GM18508 (cell line): ENCODE data around the gene NACC2.

Experiments used
- ATAC-seq: cut with Tn5 transposase; IDR thresholded peaks from one replicate; pipeline ENCODE4 v1.9.1; 2021; ENCODE audit warnings: moderate number of reproducible peaks; ENCODE audit not compliant: insufficient read depth, unreplicated experiment

Gene NACC2

GRCh38 chr9:136059851-136060670 lies 35.0 kb downstream of the NACC2 start:
- no peak for ATAC-seq

DNA sequence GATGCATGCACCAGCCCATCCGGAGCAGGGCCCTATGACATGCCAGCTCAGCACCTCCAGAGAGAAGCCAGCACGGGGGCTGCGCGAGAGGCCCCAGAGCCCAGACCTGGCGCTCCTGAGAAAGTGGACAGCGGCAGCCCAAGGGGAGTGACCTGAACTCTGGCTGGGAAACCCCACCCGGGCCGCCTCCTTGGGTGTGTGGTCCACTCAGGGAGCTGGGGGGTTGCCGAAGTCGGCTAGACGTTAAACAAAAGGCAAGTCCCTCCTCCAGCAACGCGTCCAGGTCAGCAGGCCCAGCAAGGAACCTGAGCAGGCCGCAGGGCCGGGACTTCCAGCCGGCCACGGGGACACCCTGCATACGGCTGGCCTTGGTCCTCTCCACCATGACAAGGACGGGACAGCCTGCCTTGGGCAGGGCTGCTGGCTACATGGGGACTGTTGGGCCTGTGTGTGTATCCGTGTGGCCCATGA lies 35.7 kb downstream of the NACC2 start:
- no peak for ATAC-seq

DNA sequence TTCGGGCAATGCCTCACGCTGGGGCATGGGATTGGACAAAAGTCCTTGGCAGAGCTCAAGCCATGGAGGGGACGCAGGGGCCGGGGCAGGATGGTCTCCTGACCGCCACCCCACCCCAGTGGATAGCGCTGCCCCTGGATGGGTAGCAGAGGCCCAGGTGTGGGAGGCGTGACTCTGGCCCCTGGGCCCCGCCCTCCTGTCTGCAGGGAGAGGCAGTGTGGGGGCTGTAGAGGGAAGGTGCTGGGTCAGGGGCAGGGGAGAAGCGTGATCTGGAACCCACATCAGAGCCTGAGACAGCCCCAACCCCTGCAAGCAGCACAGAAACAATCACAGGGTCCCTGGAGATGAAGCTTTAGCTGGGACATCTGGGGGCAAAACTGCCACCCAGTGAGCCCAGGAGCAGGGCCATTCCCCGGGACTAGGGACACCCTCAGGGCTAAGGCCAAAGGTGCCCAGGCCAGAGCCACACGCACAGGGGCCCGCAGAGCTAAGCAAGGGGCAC lies 36.2 kb downstream of the NACC2 start:
- ATAC-seq, result no peak

GRCh38 chr9:136058084-136058483 lies 37.0 kb downstream of the NACC2 start:
- no peak for ATAC-seq

DNA sequence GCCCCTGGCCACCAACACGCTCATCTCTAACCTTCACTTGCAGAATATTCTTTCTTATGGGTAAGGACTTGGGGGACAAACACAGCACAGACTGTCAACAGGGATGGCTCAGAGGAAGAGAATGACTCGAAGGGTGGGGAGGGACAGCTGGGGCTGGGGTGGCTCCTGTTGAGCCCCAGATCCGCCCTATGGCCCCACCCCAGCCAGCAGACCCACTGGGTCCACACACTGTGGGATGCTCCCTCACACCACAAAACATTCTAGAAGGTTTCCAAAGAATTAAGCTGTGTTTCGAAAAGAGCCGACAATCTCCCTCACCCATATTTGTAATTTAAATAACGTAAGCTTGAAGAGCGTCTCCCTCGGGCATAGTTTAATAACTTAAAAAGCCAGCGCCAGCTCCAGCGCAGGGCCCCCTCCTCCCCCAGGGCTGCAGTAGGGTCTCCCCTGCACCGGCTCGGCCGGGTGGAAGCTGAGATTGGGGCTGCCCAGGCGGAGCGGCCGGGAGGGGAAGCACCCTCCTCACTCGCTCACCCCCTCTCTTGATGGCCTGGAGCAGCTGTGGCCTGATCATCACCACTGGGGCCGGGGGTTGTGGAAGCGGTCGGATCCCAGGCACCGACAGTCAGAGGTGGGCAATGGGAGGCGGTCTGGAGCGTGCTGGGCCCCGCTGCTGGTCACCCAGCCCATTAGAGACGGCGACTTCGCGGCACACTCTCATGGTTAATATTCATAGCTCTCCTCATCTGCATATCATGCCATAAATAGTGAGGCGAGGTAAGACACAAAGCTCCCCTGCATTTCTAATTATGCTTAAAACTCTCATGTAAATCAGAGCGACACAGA lies 37.6 kb downstream of the NACC2 start:
- ATAC-seq, result no peak

DNA sequence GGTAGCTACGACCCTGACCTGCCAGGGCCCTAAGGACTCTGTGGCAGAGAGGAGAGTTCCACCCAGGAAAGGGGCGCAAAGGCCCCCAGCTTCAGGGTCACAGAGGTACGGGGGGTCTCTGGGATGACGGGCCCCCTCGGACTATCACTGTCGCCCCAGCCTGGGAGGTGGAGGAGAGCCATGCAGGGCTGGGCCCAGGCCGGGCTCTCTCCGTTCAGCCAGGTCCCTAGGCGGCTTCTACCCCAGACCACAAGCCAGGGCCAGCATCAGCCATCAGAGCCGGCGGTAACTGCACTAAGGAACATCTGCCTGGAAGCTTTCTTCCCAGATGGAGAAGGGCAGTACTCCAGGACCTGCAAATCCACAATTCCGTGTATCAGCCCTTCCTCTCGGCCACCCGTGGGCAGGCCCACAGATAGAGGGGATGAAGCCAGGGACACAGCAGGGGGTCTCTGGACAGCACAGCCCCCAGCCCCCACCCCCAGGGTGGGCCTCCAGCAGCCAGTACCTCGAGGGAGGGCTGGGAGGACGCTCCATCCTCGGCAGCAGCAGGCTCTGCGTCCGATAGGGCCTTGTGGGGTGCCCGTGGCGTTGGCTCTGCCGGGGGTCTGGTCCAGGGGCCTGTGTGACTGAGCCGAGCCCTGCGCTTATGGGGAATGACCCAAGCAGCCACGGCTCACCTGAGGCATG lies 38.4 kb downstream of the NACC2 start:
- ATAC-seq, result no peak

DNA sequence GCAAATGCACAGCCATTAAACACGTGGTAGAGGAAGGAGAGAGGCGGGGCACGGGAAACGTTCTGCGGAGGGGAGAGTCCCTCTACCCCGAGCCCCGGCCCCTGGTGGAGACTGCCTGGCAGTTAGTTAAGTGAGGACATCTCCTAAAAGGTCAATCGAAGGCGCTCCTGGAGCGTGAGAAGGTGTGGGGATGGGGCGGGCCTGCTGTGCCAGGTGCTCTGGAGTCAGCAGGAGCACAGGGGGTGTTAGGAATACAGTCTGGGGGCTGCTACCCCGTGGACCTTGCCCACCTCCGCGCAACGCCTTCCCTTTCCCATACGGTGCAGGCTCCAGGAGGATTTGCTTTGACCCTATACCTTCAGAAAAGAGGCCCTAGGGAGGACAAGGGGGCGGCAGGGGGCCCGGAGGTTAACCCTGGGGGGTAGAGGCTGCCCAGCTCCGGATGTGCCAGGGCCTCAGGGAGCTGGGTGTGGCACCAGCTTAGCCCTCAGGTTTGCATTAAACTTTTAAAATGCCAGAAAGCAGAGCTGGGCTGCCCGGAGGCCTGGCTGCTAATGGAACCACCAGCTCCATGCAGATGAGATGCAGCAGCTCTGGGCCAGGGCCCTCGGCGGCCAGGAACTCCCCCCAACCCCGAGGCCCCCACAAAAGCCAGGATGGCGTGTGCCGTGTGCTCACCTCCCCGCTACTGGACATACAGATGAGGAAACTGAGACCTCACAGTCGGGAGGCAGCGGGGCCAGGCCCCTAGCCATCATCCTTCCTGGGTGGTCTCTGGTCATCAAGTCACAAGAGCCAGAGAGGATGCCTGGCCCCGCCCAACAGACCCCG lies 39.2 kb downstream of the NACC2 start:
- ATAC-seq, result no peak

- ATAC-seq, result no peak
These were observed 40.0 kb downstream of the NACC2 start for GRCh38 chr9:136054798-136055714.

DNA sequence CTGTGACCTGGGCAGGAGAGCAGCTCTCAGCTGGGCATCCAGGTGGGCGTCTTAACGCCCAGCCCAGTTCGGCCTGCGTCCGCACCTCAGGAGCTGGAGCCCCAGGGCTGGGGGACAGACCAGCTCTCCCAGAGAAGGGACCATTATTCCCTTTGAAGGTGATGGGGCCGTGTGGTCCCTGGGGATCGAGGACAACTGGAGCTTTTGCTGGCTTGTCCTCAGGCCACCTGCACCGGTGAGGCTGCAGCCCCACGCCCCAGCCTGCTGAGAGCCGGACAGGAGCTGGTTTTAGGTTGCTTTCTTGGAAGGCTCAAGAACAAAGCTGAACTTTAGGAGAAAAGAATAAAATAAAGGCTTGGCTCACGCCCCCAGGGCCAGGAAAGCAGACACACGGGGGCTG lies 40.9 kb downstream of the NACC2 start:
- ATAC-seq, result no peak

DNA sequence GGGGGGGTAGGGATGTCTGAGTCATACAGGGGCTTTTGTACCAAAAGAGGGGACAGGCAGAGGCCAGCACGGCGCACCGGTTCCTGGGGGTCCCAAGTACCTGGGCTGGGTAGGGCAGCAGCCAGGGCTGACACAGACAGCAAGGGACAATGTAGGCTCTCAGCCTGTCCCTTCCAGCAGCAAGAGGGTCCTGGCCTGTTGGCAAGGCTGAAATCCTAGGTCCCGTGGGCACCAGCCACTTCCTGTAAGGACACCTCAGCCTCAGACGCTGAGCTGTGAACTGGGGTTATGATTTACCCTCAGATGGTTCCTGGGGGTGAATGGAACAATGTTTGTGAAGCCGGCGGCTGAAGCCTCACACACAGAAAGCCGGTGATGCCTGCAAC lies 41.3 kb downstream of the NACC2 start:
- no peak for ATAC-seq

DNA sequence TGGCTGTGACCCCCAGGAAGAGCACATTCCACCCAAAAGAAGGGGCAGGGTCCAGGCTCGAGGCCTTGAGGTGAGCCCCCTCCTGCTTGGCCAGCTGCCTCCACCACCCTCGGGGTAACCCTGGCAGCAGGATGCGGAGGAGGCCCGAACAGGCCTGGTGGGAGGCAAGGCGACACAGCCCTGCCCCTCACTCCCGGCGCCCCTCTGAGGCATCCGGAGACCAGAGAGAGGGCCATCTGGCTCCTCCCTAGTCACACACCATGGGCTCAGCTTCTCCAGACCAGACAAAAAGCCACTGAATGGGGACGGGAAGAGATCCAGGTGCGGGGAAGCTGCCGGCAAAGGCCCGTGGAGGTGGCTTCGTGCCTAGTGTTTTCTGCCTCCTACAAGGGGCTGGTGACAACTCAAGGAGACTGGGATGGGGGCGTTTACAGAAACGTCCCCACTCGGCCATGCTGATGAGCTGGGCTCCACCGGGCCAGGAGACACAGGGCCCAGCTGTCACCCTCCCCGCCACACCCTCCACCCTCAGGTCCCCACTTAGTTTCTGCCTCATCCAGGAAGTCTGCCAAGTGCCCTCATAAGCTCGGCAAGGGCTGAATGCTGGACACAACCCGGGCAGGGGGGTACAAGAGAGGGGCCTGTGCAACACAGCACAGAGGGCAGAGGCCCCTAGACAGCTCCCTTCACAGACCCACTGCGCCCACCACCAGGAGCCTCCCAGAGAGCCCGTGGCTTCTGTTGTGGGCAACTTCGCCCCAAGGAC lies 41.9 kb downstream of the NACC2 start:
- no peak for ATAC-seq

- no peak for ATAC-seq
These were observed 42.6 kb downstream of the NACC2 start for GRCh38 chr9:136052472-136052880.

- ATAC-seq, result no peak
These were observed 43.1 kb downstream of the NACC2 start for GRCh38 chr9:136051837-136052471.

DNA sequence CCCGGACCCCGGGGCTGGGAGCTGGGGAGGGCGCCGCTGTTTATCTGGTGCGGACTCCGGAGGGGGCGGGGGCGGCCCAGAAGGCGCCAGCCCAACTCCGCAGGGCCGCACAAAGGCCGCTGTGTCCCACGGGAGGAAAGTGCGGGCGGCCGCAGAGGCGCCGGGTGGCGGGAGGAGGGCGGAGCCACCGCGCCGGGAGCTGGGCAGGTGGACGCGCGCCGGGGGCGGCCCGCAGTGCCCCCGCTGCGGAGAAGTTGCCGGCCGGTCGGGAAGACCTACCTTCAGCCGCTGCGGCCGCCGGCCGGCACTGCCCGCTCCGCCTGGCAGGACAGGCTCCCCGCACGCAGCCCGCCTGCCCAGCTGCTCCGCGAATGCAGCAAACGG lies 43.6 kb downstream of the NACC2 start:
- no peak for ATAC-seq

DNA sequence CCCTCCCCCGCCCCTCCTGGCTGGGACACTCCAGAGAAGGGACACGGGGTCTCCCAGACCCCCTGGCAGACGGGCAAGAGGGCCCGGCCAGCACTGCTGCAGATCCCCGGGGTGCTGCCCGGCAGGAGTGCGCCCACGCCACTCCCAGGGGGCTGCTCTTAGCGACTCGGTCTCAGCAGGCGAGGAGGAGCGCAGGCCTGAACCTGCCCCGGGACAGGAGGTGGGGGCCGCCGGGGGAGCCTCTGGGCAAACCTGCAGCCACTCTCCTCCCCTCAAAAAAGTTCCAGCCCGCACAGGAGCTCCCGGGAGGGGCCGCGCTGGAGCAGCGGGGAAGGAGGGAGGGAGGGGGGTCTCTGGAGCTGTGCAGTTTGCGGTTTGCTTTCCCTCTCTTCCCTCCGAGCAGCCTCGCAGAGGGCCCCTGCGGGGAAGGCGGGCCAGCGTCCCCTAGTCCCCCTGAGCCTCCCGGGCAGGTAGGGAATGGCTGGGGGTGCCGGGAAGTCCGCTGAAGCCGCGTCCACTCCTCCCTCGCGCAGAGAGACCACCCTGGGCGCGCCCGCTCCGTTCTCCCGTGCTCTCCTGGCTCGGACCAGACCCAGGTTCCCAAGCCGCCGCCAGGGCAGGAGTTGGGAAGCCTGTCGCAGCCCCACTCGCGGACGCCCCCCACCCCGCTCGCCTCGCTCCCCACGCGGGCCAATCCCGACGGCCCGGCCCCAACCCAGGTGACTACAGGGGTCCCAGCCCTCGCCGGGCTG lies 44.2 kb downstream of the NACC2 start:
- no peak for ATAC-seq

GRCh38 chr9:136050266-136050700 lies 44.8 kb downstream of the NACC2 start:
- ATAC-seq, result no peak
